HEK293 (cell line): ENCODE results near the gene MYOF.

Experiments used
- CTCF ChIP-seq: fragments of 450-650 bp; formaldehyde crosslinking; IDR thresholded peaks from 2 replicates; pipeline ENCODE4 v1.5.1; 2016; ENCODE audit warnings: missing biosample characterization, missing genetic modification characterization
- KLF9 ChIP-seq: fragments of 450-650 bp; formaldehyde crosslinking; IDR thresholded peaks from 2 replicates; pipeline ENCODE4 v1.5.1; 2016; ENCODE audit warnings: missing biosample characterization, missing genetic modification characterization, low read depth
- PRDM4 ChIP-seq: fragments of 450-650 bp; formaldehyde crosslinking; IDR thresholded peaks from 2 replicates; pipeline ENCODE4 v1.5.1; 2017; ENCODE audit warnings: missing biosample characterization, missing genetic modification characterization
- SP2 ChIP-seq: fragments of 450-650 bp; formaldehyde crosslinking; IDR thresholded peaks from 2 replicates; pipeline ENCODE4 v1.5.1; 2016; ENCODE audit warnings: missing biosample characterization, missing genetic modification characterization
- ZFP41 ChIP-seq: fragments of 450-650 bp; formaldehyde crosslinking; IDR thresholded peaks from 2 replicates; pipeline ENCODE4 v1.5.1; 2016; ENCODE audit warnings: missing biosample characterization, missing genetic modification characterization, borderline replicate concordance
- ZNF146 ChIP-seq: fragments of 450-650 bp; formaldehyde crosslinking; IDR thresholded peaks from 2 replicates; pipeline ENCODE4 v1.5.1; 2016; ENCODE audit warnings: missing biosample characterization, missing genetic modification characterization
- ZNF214 ChIP-seq: fragments of 450-650 bp; formaldehyde crosslinking; IDR thresholded peaks from 2 replicates; pipeline ENCODE4 v1.5.1; 2017; ENCODE audit warnings: missing biosample characterization, mild to moderate bottlenecking, missing genetic modification characterization, borderline replicate concordance
- ZNF239 ChIP-seq: fragments of 450-650 bp; formaldehyde crosslinking; IDR thresholded peaks from 2 replicates; pipeline ENCODE4 v1.5.1; 2016; ENCODE audit warnings: missing biosample characterization, missing genetic modification characterization
- ZNF302 ChIP-seq: fragments of 450-650 bp; formaldehyde crosslinking; IDR thresholded peaks from 2 replicates; pipeline ENCODE4 v1.5.1; 2016; ENCODE audit warnings: missing biosample characterization, missing genetic modification characterization, low read depth
- ZNF747 ChIP-seq: fragments of 450-650 bp; formaldehyde crosslinking; IDR thresholded peaks from 2 replicates; pipeline ENCODE4 v1.5.1; 2016; ENCODE audit warnings: missing biosample characterization, missing genetic modification characterization
- ZNF777 ChIP-seq: fragments of 450-650 bp; formaldehyde crosslinking; IDR thresholded peaks from 2 replicates; pipeline ENCODE4 v1.5.1; 2017; ENCODE audit warnings: missing biosample characterization, missing genetic modification characterization, borderline replicate concordance
- ZNF785 ChIP-seq: fragments of 450-650 bp; formaldehyde crosslinking; IDR thresholded peaks from 2 replicates; pipeline ENCODE4 v1.5.1; 2016; ENCODE audit warnings: missing biosample characterization, missing genetic modification characterization
- ZNF792 ChIP-seq: fragments of 450-650 bp; formaldehyde crosslinking; IDR thresholded peaks from 2 replicates; pipeline ENCODE4 v1.5.1; 2016; ENCODE audit warnings: missing biosample characterization, missing genetic modification characterization

- TF ChIP-seq CTCF (tag by site-specific recombination): no peak
- no peak for TF ChIP-seq ZNF785
- TF ChIP-seq SP2 (tag by site-specific recombination): no peak
- TF ChIP-seq ZNF239 (tag by site-specific recombination): no peak
- no peak for TF ChIP-seq ZFP41 (tag by site-specific recombination)
- no peak for TF ChIP-seq ZNF214
- no peak for TF ChIP-seq KLF9 (tag by site-specific recombination)
- no peak for TF ChIP-seq ZNF777
- TF ChIP-seq PRDM4: no peak
- no peak for TF ChIP-seq ZNF747
- TF ChIP-seq ZNF792: no peak
- TF ChIP-seq ZNF302: no peak
- TF ChIP-seq ZNF146: no peak
These were observed 36.8 kb downstream of the MYOF start for GRCh38 chr10:93445097-93445960.
